ENCODE data around the gene LY6G5C. TPM values are rescaled to one million over a fixed set of nuclear protein-coding genes. Genes with fewer than 3 reads are reported as not detected.

The LY6G5C gene
- total RNA-seq, 1 donor from 2014 or later = 13.8 TPM

DNA sequence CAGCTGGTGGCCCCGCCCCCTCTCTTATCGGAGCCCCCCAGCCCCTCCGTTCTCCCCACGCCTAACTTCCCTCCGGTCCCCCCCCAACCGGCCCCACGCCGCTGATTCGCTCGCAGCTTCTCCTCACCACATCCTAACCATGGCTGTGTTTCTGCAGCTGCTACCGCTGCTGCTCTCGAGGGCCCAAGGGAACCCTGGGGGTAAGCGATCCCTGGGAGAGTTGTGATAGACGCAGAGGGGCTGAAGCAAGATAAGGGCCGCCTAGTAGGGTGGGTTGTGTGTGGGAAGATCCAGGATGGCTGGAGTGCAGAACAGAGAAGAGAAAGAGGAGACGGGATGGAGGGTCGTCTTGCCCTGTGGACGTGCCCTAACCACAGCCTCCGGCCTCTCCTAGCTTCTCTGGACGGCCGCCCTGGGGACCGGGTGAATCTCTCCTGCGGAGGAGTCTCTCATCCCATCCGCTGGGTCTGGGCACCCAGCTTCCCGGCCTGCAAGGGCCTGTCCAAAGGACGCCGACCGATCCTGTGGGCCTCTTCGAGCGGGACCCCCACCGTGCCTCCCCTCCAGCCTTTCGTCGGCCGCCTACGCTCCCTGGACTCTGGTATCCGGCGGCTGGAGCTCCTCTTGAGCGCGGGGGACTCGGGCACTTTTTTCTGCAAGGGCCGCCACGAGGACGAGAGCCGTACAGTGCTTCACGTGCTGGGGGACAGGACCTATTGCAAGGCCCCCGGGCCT is 42.5 kb upstream of the LY6G5C start, which contains the start of gene MPIG6B:
Gene MPIG6B, plus strand, starts transcription at position 129 of the 735 bp plus-strand sequence. Its CDS starts 11 bp downstream, at position 140.
- Mint-ChIP-seq H3K4me1 (ENCODE audit: low read depth, unreplicated experiment) (no peaks in the 10 kb centered on the region), H3K27ac (ENCODE audit: unreplicated experiment) (no peak within 1 kb of the TSS), H3K4me3 (ENCODE audit: unreplicated experiment) (no peak within 1 kb of the TSS), H3K9me3 (ENCODE audit: unreplicated experiment) (peaks cover 14% of the 10 kb centered on the region), H3K27me3 (ENCODE audit: unreplicated experiment) (peaks cover 17% of the 10 kb centered on the region), H3K36me3 (ENCODE audit: unreplicated experiment) (peaks cover 14% of the 10 kb centered on the region)
- TF ChIP-seq, protein P1, sequence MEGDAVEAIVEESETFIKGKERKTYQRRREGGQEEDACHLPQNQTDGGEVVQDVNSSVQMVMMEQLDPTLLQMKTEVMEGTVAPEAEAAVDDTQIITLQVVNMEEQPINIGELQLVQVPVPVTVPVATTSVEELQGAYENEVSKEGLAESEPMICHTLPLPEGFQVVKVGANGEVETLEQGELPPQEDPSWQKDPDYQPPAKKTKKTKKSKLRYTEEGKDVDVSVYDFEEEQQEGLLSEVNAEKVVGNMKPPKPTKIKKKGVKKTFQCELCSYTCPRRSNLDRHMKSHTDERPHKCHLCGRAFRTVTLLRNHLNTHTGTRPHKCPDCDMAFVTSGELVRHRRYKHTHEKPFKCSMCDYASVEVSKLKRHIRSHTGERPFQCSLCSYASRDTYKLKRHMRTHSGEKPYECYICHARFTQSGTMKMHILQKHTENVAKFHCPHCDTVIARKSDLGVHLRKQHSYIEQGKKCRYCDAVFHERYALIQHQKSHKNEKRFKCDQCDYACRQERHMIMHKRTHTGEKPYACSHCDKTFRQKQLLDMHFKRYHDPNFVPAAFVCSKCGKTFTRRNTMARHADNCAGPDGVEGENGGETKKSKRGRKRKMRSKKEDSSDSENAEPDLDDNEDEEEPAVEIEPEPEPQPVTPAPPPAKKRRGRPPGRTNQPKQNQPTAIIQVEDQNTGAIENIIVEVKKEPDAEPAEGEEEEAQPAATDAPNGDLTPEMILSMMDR (IDR thresholded peaks at IDR 0.05; ENCODE audit: partially characterized antibody, unreplicated experiment) = no peak
- DNase-seq = no peak

DNA sequence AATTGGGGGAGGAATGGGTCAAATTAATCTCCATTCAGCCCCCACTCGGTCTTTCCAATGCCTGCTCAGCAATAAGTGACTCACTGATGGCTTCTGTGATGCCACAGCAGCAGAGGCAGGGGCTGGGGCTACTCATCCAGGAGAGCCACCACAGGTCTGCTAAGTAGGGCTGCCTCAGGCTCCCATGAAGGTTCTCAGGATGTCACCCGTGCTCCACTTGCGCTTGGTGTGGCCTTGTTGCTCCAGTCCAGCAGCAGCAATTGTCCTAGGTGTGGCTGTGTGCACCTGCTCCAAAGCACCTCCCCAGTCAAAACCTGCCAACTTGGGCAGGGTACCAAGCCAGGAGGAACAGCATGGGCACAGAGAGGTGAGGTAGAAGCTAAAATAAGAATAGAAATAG is 41.3 kb upstream of the LY6G5C start:
- Mint-ChIP-seq H3K27me3 (ENCODE audit: unreplicated experiment) (peaks cover 14% of the 10 kb centered on the region), H3K9me3 (ENCODE audit: unreplicated experiment) (peaks cover 14% of the 10 kb centered on the region), H3K36me3 (ENCODE audit: unreplicated experiment) (peaks cover 14% of the 10 kb centered on the region), H3K27ac (ENCODE audit: unreplicated experiment) (no peak overlapping the region), H3K4me3 (ENCODE audit: unreplicated experiment) (no peak overlapping the region), H3K4me1 (ENCODE audit: low read depth, unreplicated experiment) (no peaks in the 10 kb centered on the region)
- TF ChIP-seq, protein P1 (IDR thresholded peaks at IDR 0.05; ENCODE audit: partially characterized antibody, unreplicated experiment) = no peak
- DNase-seq = no peak

DNA sequence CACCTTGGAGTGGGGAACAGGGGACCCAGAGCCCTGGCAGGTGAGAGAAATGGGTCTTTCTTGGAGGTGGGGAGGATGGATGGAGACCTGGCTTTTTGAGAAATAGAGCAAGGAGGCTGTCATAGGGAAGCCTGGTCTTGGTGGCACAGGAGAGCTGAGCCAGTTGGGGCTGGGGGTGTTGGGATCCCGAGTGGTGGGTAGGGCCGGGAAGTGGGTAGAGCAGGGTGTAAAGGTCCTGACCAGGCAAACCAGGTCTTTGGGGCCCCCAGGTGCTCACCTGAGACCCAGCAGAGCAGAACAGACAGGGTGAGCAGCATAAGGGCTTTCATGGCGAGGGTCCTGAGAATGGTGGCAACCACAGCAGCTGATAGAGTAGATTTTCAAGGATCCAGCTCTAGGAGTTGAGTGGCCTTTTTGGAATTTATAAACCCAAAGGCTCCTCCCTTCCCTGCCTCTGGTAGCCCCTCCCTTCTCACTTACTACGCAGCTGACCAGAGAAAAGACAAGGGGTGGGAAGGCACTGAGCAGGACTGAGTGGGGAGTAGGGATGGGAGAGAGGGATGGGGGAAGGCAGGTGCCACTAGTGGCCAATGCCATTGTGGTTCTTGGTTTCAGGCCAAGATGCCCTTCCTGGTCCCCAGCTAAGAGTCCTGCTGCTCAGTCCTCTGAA is 40.6 kb upstream of the LY6G5C start, which contains the start of gene LY6G6C:
Gene LY6G6C, minus strand, starts transcription at position 396 of the 670 bp plus-strand sequence. Its CDS starts 67 bp downstream, at position 329.
- H3K36me3 Mint-ChIP-seq (ENCODE audit: unreplicated experiment) = peaks cover 10% of the 10 kb centered on the region
- H3K9me3 Mint-ChIP-seq (ENCODE audit: unreplicated experiment) = peaks cover 11% of the 10 kb centered on the region
- no peaks in the 10 kb centered on the region for H3K4me1 Mint-ChIP-seq (ENCODE audit: low read depth, unreplicated experiment)
- H3K27ac Mint-ChIP-seq (ENCODE audit: unreplicated experiment) = no peak within 1 kb of the TSS
- H3K27me3 Mint-ChIP-seq (ENCODE audit: unreplicated experiment) = peaks cover 14% of the 10 kb centered on the region
- H3K4me3 Mint-ChIP-seq (ENCODE audit: unreplicated experiment) = no peak within 1 kb of the TSS
- TF ChIP-seq, protein P1 (IDR thresholded peaks at IDR 0.05; ENCODE audit: partially characterized antibody, unreplicated experiment) = no peak
- DNase-seq = no peak

DNA sequence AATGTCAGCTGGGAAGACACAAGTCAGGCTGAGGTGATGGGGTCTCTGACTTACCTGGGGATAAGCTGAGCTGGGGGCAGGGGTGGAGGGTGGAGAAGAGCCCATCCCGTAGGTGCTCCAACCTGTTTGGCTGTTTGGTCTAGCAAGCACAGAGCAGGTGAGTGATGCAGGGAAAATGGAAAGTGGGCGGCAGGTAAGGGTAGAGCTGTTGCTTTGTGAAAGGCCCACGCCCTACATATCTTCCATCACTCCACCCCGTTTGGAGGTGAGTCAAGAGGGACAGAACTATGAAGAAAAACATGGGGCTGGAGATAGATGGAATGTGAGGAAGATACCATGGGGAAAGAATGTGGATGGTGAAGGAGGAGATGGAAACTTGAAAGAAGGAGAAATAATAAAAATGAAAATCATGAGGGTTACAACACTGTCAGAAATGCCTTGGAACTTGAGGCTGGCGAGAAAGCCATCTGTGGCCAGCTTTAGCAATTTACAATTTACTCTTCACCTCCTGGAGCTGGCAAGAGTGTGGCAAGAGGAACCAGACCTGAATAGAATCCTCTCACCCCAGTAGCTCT is 39.4 kb upstream of the LY6G5C start:
- Mint-ChIP-seq H3K4me3 (ENCODE audit: unreplicated experiment) (peak overlapping the region; percentile 23), H3K36me3 (ENCODE audit: unreplicated experiment) (no peaks in the 10 kb centered on the region), H3K9me3 (ENCODE audit: unreplicated experiment) (peaks cover 7% of the 10 kb centered on the region), H3K27ac (ENCODE audit: unreplicated experiment) (no peak overlapping the region), H3K27me3 (ENCODE audit: unreplicated experiment) (peaks cover 9% of the 10 kb centered on the region), H3K4me1 (ENCODE audit: low read depth, unreplicated experiment) (no peaks in the 10 kb centered on the region)
- DNase-seq = no peak
- TF ChIP-seq, protein P1 (IDR thresholded peaks at IDR 0.05; ENCODE audit: partially characterized antibody, unreplicated experiment) = no peak

Measured in glutamatergic neuron (in vitro differentiated cells).